Motor neuron (in vitro differentiated cells): ENCODE results near the gene AP1M2. TPM values are rescaled to one million over a fixed set of nuclear protein-coding genes. Genes with fewer than 3 reads are reported as not detected.
"Not testable (repeated sequence)": the region's sequence is repeated elsewhere in the genome, so short reads cannot be mapped to it uniquely, and the experiment has no call there.

Experiments used
- ATAC-seq, 8 experiments: fragments of 200-7000 bp; cut with Tn5 transposase; replicated peaks in 6 of 8; 2 replicates each; pipeline ENCODE4 v1.8.0; 2021; ENCODE audit warnings: mild to moderate bottlenecking in 8 of 8, moderate library complexity in 8 of 8
- H3K27ac ChIP-seq, 2 donors: fragments of 250-450 bp; sonication (Bioruptor Pico); 2 replicates each; pipeline ENCODE4 v1.9.0; 2021; ENCODE audit warnings: antibody characterized with exemption in 2 of 2, mild to moderate bottlenecking in 2 of 2, moderate library complexity in 1 of 2
- H3K4me1 ChIP-seq, 2 donors: fragments of 250-450 bp; sonication (Bioruptor Pico); replicated peaks in 1 of 2; 2 replicates each; pipeline ENCODE4 v1.6.1; 2021; ENCODE audit warnings: antibody characterized with exemption in 2 of 2, mild to moderate bottlenecking in 2 of 2, moderate library complexity in 1 of 2
- H3K4me3 ChIP-seq, 5 donors: fragments of 250-450 bp; sonication (Bioruptor Pico); 2 replicates each; pipeline ENCODE4 v1.9.0; 2021; ENCODE audit warnings: antibody characterized with exemption in 5 of 5, mild to moderate bottlenecking in 5 of 5, moderate library complexity in 4 of 5
- WGBS, 10 experiments: fragments of 450-650 bp; shearing (Covaris generic); methylation state at CpG; one replicate each; pipeline ENCODE4 v1.0.0; 2022; 5-methylcytosine and 5-hydroxymethylcytosine counted together
- in situ Hi-C, 9 experiments: fragments of 400-800 bp; cut with MboI; loops; one replicate each; pipeline ENCODE4 v1.15.0; 2021; ENCODE audit warnings: low sequenced_read_pairs in 9 of 9, low pct_unique_long_range_greater_than_20kb in 2 of 9; ENCODE audit not compliant: unreplicated experiment in 9 of 9
- total RNA-seq, 8 experiments: library from RNA; unstranded; fragments of 300-600 nt; gene quantifications; 2 replicates each; pipeline versions ENCODE4 v1.2.3 to v1.2.4, GENCODE V29; 2022

Gene AP1M2
- total RNA-seq, 8 experiments from 2014 or later = 0.52 to 0.81 (median 0.67) TPM; not detected in 5

DNA sequence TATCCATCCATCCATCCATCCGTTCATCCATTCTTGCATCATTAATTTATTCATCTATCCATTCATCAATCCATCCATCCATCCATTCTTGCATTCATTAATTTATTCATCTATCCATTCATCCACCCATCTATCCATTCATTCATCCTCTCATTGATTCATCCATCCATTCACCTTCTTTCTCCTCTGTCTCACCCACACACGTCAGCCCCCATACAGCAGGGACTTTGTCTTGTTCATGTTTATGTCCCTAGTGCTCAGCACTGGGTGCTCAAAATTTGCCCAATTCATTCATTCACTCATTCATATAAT, 683 bp upstream of the AP1M2 start:
- Histone ChIP-seq H3K4me3 (no peak overlapping the region), H3K4me1 (no peaks in the 10 kb centered on the region), H3K27ac (no peak overlapping the region)
- WGBS, 10 experiments = 75 to 100% (median 91%) methylated on average over 1 to 2 of the region's 2 CpGs
- ATAC-seq = no peak
- in situ Hi-C loops = loop anchor here in 2 of 9 experiments (10.0 to 25.0 kb wide), 2 partner anchors 57 to 275 kb away; partner anchors contain the start of gene CARM1 (in 1 of the 2)

DNA sequence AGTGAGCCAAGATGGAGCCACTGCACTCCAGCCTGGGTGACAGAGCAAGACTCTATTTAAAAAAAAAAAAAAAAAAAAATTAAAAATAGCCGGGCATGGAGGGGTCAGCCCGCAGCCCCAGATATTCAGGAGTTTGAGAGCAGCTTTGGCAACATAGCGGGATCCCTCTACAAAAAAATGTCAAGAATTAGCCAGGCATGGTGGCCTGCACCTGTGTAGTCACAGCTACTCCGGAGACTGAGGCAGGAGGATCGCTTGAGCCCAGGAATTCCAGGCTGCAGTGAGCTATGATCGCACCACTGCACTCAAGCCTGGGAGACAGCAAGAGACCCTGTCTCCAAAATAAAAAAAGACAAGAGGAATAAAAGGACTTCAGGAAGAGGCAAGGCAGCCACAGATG, 716 bp downstream of the AP1M2 start:
- H3K27ac ChIP-seq = no peak overlapping the region
- in situ Hi-C loops = loop anchor here in 2 of 9 experiments (10.0 to 25.0 kb wide), 2 partner anchors 58 to 276 kb away; partner anchors contain the start of gene CARM1 (in 1 of the 2)
- no peak overlapping the region for H3K4me3 ChIP-seq
- no peaks in the 10 kb centered on the region for H3K4me1 ChIP-seq
- no peak for ATAC-seq
- WGBS, 10 experiments = 34 to 97% (median 85%) methylated on average over 2 to 5 of the region's 6 CpGs; no CpG with 5 or more reads in 2 of the 10 experiments

DNA sequence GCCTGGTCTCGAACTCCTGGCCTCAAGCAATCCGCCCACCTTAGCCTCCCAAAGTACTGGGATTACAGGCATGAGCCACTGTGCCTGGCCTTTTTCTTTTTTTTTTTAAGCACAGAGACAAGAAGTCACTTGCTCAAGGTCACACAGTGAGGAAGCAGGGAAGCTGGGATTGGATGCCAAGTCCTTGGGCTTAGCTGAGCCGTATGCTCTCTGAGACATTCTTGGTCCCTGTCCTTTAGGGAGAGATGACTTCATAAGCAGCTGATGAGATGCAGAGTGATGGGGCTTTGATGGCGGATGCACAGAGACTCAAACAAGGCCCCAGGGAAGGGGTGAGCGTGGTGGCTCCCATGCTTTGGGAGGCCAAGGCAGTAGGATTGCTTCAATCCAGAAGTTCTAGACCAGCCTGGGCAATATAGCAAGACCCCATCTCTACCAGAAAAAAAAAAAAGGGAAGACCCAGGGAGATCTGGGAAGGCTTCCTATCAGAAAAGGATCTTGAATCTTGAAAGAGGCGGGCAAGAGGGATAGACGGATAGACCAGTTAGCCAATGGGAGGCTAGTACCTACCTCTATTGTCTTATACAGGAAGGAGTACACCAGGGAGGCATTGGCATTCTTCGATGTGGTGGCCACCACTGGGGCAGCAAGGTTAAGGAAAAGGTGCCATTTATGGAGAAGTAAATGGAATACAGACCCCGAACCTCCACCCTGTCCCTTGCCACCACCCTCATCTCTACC, 3.9 kb downstream of the AP1M2 start:
- ATAC-seq = peak in 2 of 8 experiments; percentile 23 to 34
- in situ Hi-C loops = loop anchor here in 3 of 9 experiments (5.0 to 25.0 kb wide), 3 partner anchors 59 to 279 kb away; partner anchors contain the start of gene CARM1 (in 1 of the 3)
- Histone ChIP-seq H3K4me1 (peaks cover 0 to 3% of the 10 kb centered on the region in 2 donors), H3K4me3 (no peak overlapping the region), H3K27ac (no peak overlapping the region)
- WGBS, 10 experiments = 45 to 100% (median 79%) methylated on average over 1 to 6 of the region's 9 CpGs; no CpG with 5 or more reads in 2 of the 10 experiments

DNA sequence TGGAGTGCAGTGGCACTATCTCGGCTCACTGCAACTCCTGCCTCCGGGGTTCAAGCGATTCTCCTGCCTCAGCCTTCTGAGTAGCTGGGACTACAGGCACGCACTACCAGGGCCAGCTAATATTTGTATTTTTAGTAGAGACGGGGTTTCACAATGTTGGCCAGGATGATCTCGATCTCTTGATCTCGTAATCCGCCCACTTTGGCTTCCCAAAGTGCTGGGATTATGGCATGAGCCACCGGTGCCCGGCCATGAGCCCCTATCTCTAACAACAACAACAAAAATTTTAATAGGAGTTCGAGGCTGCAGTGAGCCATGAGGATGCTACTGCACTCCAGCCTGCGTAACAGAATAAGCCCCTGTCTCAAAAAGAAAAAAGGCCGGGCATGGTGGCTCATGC, 5.0 kb downstream of the AP1M2 start:
- H3K4me3 ChIP-seq = no peak overlapping the region
- in situ Hi-C loops = loop anchor here in 3 of 9 experiments (5.0 to 25.0 kb wide), 3 partner anchors 60 to 280 kb away; partner anchors contain the start of gene CARM1 (in 1 of the 3)
- H3K27ac ChIP-seq = no peak overlapping the region
- 57 to 93% (median 90%) methylated on average over 2 to 8 of the region's 13 CpGs; no CpG with 5 or more reads in 4 of the 10 experiments for WGBS, 10 experiments
- no peak for ATAC-seq
- peaks cover 0 to 3% of the 10 kb centered on the region in 2 donors for H3K4me1 ChIP-seq

DNA sequence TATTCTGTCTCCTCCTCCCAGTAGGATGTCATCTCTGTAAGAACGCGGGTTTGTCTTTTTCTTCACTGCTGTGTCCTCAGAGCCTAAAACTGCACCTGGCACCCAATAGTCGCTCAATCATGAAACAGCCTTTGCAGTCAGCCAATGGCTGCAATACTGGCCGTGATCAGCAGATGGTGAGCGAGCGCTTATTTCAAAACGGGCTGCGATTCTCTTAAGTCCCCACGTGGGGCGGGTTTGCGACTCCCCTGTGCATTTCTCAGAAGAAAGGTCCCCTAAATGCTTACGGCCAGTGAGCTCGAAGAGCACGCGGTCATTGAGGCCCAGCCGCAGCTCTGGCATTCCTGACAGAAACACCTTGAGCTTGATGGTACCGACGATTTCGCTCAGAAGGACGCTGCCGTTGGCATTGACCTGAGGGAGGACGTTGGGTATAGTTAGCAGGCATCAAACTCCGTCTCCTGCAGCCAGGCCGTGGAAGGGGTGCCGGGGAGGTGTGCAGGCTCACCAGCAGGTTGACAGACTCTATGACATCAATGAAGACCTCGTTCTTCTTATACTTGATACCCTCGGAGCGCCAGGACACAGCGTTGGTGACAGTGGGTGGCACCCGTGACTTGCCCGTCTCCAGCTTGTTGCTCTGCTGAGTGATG, 6.0 kb downstream of the AP1M2 start:
- Histone ChIP-seq H3K4me1 (peaks cover 0 to 3% of the 10 kb centered on the region in 2 donors), H3K27ac (no peak overlapping the region), H3K4me3 (no peak overlapping the region)
- peak; percentile 79 to 95 (median 86) for ATAC-seq
- WGBS, 10 experiments = 0 to 30% (median 0%) methylated on average over 1 to 18 of the region's 31 CpGs; no CpG with 5 or more reads in 3 of the 10 experiments
- in situ Hi-C loops = loop anchor here in 3 of 9 experiments (5.0 to 25.0 kb wide), 3 partner anchors 61 to 281 kb away; partner anchors contain the start of gene CARM1 (in 1 of the 3)

DNA sequence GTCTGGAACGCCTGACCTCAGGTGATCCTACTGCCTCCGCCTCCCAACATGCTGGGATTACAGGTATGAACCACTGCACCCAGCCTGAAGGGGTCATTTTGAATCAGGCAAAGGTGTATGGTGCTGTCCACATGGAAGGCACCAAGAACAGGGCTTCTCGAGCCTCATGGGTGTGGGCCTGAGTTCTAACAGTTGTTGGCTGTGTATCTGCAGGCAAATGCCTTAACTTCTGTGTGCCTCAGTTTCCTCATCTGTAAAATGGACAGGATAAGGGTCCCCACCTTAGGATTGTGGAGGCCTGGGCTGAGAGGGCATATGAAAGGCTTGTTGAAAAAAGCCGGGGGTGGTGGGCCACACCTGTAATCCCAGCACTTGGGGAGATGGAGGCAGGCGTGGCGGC, 9.2 kb downstream of the AP1M2 start:
- no peak for ATAC-seq
- no peak overlapping the region for H3K27ac ChIP-seq
- H3K4me3 ChIP-seq = no peak overlapping the region
- in situ Hi-C loops = loop anchor here in 1 of 9 experiments (25.0 kb wide), 1 partner anchor 284 kb away; the partner anchor contains the start of gene CARM1
- WGBS, 10 experiments = 20 to 94% (median 81%) methylated on average over 1 to 5 of the region's 6 CpGs; no CpG with 5 or more reads in 2 of the 10 experiments
- H3K4me1 ChIP-seq = peaks cover 0 to 3% of the 10 kb centered on the region in 2 donors

DNA sequence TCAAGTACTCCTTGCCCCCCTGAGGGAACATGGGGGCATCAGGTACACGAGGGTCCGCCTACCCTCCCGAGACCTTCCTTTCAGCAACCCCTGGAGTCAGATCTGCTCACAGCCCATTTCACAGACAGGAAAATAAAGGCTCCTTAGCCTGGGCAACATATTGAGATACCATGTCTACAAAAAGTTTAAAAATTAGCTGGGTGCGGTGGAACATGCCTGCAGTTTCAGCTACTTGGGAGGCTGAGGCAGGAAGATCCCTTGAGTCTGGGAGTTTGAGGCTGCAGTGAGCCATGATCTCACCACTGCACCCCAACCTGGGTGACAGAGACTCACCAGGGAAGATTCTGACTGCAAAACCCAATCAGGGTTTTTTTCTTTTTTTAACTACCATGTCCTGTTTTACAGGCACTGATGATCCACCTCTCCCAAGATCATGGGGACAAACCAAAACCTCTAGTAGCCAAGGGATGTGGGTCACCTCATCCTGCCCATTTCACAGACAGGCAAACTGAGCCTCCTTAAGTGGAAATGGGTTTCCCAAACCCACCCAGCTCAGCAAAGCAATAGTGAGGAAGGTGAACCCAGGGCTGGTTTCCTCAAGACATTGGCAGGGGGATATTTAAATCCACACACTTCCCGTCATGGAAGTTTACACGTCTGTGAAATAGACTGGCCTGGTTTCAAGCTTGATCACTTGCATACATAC, 11.9 kb downstream of the AP1M2 start:
- WGBS, 10 experiments = 17 to 100% (median 93%) methylated on average over 1 to 2 of the region's 6 CpGs; no CpG with 5 or more reads in 3 of the 10 experiments
- in situ Hi-C loops = loop anchor here in 1 of 9 experiments (25.0 kb wide), 1 partner anchor 287 kb away; the partner anchor contains the start of gene CARM1
- H3K27ac ChIP-seq = no peak overlapping the region
- ATAC-seq = no peak
- no peak overlapping the region for H3K4me3 ChIP-seq
- peaks cover 0 to 7% of the 10 kb centered on the region in 2 donors for H3K4me1 ChIP-seq

DNA sequence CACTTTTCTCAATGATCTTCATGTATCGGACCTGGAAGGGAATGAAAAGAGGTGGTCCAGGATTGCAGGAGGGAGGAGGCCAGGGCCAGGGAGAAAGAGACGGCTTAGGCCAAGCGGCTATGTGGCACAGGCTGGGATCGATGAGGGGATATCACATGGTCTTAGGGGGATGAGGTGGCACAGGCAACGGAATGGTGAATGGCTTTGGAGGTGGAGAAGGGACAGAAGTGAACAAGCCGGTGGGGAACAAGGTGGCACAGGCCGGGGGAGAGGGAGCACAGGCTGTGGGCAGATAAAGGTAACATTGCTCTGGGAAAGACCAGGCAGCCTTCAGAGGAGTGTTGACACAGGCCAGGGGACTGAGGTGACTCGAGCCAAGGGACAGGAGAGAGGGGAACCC, 12.7 kb downstream of the AP1M2 start:
- H3K4me1 ChIP-seq = peaks cover 0 to 10% of the 10 kb centered on the region in 2 donors
- no peak for ATAC-seq
- H3K27ac ChIP-seq = no peak overlapping the region
- WGBS, 10 experiments = 53 to 100% (median 83%) methylated on average over 1 to 4 of the region's 8 CpGs; no CpG with 5 or more reads in 4 of the 10 experiments
- in situ Hi-C loops = no loop called here
- H3K4me3 ChIP-seq = no peak overlapping the region

DNA sequence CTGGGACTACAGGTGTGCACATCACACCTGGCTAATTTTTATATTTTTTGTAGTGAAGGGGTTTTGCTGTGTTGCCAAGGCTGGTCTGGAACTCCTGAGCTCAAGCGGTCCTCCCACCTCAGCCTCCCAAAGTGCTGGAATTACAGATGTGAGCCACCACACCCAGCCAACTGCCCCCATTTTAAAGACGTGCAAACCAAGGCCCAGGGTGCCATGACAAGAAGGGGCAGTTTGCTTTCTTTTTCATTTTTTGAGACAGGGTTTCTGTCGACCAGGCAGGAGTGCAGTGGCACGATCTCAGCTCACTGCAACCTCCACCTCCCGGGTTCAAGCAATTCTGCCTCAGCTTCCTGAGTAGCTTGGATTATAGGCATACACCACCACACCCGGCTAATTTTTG, 13.3 kb downstream of the AP1M2 start:
- H3K27ac ChIP-seq, in situ Hi-C loops, H3K4me3 ChIP-seq, ATAC-seq: not testable (repeated sequence)
- 82 to 100% (median 86%) methylated on average over 1 to 2 of the region's 6 CpGs; no CpG with 5 or more reads in 5 of the 10 experiments for WGBS, 10 experiments
- peaks cover 0 to 10% of the 10 kb centered on the region in 2 donors for H3K4me1 ChIP-seq

DNA sequence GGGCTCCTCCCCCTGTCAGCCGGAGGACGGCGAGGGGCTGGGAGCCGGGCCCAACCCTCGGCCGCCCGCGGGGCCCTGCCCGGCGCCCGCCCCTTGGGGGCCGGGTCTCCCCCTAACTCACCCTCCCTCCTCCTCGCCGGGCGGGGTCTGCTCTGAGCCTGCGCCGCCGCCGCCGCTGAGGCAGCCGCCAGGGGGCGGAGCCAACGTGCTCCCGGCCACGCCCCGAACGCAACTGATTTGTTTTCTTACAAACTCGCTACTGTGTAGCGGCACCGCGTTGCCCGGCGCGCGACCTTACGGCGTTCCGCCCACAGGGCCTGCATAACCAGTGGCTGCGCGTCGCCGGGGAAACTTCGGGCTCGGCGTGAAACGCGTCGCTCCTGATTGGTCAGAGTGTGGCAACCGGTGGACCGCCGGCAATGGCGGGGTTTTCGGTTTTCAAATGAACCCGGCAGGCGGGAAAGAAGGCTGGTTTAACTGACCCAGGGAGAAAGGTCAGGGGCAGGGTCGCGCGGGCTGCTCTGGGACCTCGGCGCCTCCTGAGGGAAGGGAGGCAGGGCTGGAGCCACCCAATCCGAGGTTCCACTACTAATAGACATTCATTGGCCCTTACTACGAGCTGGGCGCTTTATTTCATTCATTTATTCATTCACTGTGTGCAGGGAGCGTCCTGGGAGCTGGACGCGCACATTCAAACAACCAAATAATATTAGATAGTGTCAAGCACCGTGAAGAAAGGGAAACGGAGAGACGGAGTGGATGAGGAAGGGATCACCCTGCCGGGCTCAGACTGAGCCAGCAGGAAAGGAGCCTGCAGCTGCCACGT, 18.1 kb downstream of the AP1M2 start, which contains the start of gene CDKN2D:
CDKN2D (minus strand) TSS at position 154 of the 826 bp plus-strand sequence. CDS start 326 bp downstream, outside the sequence.
- peaks cover 10 to 24% of the 10 kb centered on the region in 2 donors for H3K4me1 ChIP-seq
- in situ Hi-C loops = no loop called here
- H3K4me3 ChIP-seq = peak within 1 kb of the TSS; percentile 54 to 88 (median 63)
- H3K27ac ChIP-seq = peak within 1 kb of the TSS; percentile 69 to 78
- 0 to 1% (median 0%) methylated on average over 1 to 23 of the region's 71 CpGs; no CpG with 5 or more reads in 2 of the 10 experiments for WGBS, 10 experiments
- ATAC-seq = peak; percentile 74 to 86 (median 80)

DNA sequence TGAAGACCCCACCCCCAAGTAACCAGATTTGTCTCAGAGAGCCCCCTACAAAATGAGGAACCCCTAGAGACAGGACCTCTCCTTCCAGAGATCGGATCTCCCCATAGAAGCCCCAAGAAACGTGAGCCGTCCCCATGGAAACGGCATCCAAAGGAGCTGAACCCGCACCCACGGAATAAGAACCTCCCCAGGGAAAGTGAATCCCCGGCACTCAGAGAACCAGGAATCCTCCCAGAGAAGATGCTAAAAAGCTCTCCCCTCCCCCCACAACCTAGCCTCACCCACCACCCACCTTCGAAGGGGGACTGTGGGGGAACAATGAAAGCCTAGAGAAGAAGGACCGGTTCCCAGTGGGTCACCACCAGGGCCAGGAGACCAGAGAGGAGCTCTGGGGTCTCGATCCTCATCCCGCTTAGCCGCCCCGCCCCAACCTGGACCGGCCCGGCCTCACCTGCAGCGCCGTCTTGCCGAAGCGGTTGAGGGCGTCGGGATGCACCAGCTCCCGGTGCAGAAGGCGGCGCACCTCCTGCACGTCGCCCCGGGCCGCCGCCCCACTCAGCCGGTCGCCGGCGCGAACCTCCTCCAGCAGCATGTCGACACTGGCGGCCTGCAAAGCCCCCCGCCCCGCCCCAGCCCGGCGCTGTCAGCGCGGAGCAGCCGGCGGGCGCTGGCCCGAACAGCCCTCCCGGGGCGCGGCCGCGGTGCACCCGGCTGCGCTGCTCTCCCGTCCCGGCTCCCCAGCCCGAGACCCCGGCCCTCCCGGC, 18.9 kb downstream of the AP1M2 start:
- H3K4me3 ChIP-seq = peak overlapping the region; percentile 54 to 88 (median 63)
- WGBS, 10 experiments = 0 to 33% (median 0%) methylated on average over 1 to 5 of the region's 58 CpGs; no CpG with 5 or more reads in 5 of the 10 experiments
- in situ Hi-C loops = no loop called here
- ATAC-seq = no peak
- peaks cover 10 to 24% of the 10 kb centered on the region in 2 donors for H3K4me1 ChIP-seq
- H3K27ac ChIP-seq = peak overlapping the region; percentile 69 to 78
